ENCODE data around the gene SLC35A5.

DNA sequence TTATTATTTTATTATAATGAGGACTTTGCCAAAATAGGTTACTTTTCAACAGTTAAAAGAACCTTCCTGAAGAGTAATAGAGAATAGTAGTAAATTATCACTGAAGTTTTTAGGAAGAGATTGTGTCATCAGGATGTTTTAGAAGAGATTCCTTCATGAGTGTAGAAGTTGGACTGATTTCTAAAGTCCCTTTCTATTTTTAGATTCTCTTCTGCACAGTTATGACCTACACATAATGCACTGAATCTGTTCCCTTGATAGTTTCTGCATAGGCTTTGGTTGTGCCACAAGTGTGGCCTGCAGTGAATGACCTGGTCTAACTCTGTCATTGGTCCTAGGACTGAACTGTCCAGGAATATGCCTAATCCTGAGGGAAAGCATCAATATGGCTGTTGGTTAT is 23.9 kb downstream of the SLC35A5 start:
- TF ChIP-seq, protein P1, sequence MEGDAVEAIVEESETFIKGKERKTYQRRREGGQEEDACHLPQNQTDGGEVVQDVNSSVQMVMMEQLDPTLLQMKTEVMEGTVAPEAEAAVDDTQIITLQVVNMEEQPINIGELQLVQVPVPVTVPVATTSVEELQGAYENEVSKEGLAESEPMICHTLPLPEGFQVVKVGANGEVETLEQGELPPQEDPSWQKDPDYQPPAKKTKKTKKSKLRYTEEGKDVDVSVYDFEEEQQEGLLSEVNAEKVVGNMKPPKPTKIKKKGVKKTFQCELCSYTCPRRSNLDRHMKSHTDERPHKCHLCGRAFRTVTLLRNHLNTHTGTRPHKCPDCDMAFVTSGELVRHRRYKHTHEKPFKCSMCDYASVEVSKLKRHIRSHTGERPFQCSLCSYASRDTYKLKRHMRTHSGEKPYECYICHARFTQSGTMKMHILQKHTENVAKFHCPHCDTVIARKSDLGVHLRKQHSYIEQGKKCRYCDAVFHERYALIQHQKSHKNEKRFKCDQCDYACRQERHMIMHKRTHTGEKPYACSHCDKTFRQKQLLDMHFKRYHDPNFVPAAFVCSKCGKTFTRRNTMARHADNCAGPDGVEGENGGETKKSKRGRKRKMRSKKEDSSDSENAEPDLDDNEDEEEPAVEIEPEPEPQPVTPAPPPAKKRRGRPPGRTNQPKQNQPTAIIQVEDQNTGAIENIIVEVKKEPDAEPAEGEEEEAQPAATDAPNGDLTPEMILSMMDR (IDR thresholded peaks at IDR 0.05) = no peak
- TF ChIP-seq POLR2A (IDR thresholded peaks at IDR 0.05) = no peak

Data from uterus (tissue), 2 donors.